SH-SY5Y (cell line): ENCODE measurements around the gene ARRDC2.

Experiments used
- GATA2 ChIP-seq: IDR thresholded peaks from 2 replicates; pipeline ENCODE4 v1.6.1; 2011; ENCODE audit warnings: mild to moderate bottlenecking, low read depth, low read length
- GATA3 ChIP-seq: IDR thresholded peaks from 2 replicates; pipeline ENCODE4 v1.6.1; 2011; ENCODE audit warnings: low read depth, mild to moderate bottlenecking, low read length, moderate library complexity

The ARRDC2 gene

DNA sequence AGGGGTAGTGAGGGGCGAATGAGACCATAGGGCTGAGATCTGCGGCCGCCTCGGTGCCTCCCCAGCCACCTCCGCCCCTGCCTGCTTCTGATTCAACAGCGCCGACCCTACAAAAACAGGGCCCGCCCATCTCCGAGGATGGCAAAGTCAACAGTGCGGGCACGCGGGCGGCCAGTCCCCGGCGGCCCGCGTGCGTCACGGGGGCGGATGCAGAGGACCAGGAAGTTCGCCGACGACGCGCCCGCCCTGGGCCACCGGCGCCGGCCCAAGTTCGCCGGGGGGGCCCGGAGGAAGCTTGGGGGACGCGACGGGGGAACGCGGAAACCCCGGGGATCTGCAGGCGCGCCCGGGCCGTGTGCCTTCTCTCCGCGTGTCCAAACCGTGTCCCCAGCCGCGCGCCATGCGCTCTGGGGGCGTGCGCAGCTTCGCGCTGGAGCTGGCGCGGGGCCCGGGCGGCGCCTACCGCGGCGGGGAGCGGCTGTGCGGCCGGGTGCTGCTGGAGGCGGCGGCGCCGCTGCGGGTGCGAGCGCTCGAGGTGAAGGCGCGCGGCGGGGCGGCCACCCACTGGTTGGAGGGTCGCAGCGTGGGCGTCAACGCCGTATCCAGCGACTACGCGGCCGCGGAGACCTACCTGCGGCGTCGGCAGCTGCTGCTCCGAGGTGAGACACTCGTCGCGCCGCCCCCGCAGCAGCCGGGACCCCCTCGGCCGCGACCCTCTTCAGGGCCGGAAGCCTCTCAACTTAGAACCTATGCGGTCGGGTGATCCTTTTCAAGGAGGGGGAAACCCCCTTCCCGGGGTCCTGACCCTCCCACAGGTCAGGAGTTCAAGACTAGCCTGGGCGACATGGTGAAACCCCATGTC, 6.8 kb upstream of the ARRDC2 start:
- TF ChIP-seq GATA2 (no peak), GATA3 (no peak)

DNA sequence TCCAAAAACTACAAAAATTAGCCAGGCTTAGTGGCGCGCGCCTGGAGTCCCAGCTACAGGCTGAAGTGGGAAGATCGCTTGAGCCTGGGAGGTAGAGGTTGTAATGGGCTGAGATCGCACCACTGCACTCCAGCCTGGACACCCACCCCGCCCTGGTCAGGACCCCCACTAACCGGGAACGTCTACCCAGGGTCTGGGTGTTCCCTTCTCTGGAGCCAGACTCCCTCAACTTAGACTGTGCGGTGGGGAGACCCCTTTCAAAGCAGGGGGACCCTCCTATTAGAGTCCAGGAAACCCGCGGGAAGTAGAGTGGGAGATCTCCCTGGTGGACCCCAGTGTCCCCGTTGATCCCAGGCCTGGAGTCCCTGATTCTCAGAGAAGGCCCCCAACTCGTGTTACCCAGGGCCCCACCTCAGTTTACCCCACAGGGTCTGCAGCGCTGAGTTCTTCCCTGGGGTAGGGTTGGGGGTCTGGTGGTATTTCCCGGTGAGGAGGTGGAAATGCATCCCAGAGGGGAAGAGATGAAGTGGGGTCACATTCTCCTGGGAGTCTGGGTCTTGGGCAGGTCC, 6.1 kb upstream of the ARRDC2 start:
- TF ChIP-seq GATA2 (no peak), GATA3 (no peak)

DNA sequence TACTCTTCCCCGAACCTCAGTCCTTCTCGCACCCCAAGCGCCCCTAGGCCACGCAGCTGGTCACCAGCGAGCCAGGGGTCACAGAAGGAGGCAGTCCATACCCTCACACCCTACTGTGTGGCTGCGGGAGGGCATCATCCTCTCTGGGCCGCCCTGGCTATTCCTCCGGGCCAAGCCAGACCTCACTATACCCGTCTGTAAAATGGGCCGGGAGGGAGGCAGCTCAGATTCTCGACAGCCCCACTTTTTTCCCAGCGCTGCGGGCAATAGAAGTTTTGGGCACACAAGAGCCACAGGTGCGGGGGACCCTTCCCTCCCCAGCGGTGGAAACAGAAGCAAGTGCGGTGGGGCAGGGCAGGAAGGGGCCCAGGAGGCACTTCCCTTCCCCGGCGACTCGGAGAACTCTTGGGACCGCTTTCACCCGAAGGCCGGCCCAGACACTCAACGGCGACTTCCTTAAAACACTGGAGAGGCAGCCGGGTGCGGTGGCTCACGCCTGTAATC, 5.6 kb upstream of the ARRDC2 start:
- TF ChIP-seq GATA2 = no peak

DNA sequence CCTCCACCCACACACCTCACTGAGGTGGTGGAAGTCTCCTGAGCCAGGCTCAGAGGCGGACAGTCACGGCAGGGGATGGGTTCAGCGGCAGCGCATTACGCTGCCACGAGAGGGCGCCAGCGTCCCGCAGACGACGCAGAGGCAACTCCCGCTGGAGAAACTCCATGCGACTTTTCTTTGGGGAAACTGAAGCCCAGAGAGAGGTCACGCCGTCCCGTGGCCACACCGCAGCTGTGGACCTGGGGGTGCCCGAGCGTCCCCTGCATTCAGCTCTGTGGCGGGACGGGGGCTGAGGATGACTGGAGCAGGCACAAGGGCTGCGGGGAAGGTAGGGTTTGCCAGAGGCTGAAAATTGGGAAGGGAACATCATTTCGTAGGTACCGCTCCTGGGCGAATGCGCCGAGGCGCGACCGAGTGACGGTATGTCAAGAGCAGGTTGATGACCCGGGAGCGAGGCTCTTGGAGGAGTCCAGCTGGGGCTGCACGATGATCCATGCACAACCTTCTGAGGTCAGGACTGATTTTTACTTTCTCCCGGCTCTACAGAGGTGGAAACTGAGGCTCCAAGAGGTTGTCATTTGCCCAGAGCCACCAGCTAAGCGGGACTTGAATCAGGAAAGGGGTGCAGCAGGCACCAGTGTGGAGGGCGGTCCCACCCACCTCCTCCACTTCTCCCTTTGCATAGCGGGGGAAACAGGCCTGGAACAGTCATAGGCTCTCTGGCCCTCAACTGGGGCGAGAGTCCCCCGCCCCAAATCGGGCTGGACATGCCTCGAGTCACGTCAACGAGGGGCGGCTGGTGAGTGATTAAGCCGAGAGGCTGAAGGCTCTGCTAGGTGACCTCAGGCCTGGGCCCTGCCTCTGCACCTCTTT, 690 bp upstream of the ARRDC2 start:
- TF ChIP-seq GATA2 (no peak), GATA3 (no peak)

DNA sequence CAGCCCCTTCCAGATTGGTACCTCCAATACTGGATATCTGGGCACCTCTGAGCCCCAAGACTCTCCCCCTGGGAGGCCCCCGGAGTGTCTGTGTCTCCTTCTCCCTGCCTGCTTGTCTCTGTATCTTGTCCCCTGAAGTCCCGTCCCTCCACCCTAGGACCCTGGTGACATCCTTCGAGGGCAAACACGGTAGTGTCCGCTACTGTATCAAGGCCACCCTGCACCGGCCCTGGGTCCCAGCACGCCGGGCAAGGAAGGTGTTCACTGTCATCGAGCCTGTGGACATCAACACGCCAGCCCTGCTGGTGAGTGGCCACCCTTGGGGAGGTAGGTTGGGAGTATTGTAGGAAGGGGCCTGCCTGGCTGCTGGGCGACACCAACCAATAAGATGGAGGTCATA, 844 bp downstream of the ARRDC2 start:
- TF ChIP-seq GATA2 = no peak
- no peak for TF ChIP-seq GATA3

DNA sequence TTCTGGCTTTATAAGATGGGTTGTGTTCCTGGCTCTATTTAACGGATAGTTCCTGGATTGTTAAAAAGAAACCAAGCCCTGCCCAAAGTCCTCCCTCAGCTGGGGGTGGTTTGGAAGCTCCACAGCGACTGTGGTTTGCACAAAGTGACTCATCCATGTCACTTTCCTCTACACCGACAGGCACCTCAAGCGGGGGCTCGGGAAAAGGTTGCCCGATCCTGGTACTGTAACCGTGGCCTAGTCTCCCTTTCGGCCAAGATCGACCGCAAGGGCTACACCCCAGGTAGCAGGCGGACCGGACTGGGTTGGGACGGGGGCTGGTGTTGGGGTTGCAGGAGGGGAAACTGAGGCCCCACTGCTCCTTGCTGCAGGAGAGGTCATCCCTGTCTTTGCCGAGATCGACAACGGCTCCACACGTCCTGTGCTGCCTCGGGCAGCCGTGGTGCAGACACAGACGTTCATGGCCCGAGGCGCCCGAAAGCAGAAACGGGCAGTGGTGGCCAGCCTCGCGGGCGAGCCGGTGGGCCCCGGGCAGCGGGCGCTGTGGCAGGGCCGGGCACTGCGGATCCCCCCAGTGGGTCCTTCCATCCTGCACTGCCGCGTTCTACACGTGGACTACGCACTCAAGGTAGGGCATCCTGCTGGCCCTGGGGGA, 1.6 kb downstream of the ARRDC2 start:
- TF ChIP-seq GATA2 (no peak), GATA3 (no peak)

DNA sequence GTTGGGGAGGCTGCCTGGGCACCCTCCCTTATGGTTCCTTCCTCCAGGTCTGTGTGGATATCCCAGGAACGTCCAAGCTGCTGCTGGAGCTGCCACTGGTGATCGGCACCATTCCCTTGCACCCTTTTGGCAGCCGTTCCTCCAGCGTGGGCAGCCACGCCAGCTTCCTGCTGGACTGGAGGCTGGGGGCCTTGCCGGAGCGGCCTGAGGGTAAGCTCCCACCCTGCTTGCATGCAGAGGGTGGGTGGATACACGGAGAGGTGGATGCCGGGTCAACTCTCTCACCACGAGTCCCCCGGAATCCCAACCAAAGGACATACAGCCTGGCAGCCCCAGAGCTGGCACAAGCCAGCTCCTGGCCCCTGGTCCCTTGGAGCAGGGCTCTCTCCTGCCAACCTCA, 2.2 kb downstream of the ARRDC2 start:
- TF ChIP-seq GATA2 = no peak
- no peak for TF ChIP-seq GATA3

DNA sequence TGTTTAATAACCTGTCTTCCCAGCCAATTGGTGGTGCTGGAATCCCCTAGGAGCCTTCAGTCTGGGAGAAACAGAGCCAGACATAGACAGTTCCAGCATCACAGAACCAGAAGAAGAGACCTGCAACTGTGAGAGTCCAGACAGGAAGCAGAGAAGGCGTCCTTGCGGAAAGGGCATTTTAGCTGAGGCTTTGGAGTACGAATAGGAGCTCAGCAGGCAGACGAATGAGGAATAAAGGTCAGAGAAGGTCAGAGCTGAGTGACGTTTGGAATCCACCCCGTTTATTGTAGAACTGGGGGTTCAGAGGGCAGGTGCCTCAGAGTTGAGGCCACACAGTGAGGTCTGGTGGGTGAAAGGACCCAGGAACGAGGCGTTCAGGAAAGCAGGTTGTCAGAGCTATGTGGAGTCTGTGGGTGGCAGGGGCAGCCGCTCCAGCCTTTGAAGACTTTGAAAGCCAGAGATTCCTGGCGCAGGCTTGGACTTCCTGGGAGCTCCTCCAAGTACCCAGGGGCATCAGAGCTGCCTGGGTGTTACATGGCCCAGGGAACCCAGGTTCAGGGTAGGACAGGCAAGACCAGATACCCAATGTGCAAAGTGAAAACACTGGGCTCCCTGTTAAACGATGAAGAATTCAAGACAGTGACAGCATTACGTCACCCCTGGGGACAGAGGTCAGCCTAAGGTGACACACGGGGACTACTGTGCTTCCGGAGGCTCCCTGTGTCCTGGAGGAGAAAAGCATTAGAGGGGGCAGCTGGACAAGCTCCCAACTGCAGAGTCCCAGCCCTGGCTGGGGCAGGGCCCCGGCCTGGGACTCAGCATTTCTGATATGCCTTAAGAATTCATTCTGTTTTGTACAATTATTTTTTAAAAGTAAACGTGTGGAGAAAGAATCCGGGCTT, 5.5 kb downstream of the ARRDC2 start:
- TF ChIP-seq GATA3 (no peak), GATA2 (no peak)

DNA sequence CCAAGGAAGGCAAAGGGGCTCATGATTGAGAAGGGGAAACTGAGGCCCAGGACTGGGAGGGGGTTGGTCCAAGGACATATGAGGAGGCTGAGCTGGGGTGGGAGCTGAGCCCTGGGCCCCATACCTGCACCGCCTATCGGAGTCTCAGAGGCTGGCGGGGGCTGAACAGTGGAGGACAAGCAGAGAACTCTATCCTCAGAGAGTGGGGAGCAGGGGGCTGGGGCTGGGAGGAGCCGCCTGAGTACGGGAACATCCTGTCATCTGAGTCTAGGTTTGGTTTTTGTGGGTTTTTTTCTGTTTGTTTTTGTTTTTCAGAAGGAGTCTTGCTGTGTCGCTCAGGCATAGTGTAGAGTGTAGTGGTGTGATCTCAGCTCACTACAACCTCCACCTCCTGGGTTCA, 6.2 kb downstream of the ARRDC2 start:
- TF ChIP-seq GATA2 (no peak), GATA3 (no peak)

DNA sequence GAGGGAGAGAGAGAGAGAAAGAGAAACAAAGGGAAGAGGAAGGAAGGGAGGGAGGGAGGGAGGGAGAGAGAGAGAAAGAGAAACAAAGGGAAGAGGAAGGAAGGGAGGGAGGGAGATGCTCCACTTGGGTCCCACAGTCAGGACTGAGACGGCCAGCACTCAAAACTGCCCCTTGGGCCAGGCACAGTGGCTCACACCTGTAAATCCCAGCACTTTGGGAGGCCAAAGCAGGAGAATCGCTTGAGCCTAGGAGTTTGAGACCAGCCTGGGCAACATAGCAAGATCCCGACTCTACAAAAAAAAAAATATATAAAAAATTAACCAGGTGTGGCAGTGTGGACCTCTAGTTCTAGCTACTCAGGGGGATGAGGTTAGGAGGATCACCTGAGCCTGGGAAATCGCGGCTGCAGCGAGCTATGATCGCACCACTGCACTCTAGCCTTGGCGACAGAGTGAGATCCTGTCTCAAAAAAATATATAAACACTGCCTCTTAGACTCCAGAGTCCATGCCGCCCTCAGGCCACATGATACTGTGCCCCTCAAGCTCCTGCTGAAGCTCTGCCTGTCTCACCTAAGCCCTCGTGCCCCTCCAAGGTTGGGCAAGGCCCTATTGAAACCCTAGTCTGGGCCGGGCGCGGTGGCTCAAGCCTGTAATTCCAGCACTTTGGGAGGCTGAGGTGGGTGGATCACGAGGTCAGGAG, 8.4 kb downstream of the ARRDC2 start:
- TF ChIP-seq GATA2 = no peak
- no peak for TF ChIP-seq GATA3

DNA sequence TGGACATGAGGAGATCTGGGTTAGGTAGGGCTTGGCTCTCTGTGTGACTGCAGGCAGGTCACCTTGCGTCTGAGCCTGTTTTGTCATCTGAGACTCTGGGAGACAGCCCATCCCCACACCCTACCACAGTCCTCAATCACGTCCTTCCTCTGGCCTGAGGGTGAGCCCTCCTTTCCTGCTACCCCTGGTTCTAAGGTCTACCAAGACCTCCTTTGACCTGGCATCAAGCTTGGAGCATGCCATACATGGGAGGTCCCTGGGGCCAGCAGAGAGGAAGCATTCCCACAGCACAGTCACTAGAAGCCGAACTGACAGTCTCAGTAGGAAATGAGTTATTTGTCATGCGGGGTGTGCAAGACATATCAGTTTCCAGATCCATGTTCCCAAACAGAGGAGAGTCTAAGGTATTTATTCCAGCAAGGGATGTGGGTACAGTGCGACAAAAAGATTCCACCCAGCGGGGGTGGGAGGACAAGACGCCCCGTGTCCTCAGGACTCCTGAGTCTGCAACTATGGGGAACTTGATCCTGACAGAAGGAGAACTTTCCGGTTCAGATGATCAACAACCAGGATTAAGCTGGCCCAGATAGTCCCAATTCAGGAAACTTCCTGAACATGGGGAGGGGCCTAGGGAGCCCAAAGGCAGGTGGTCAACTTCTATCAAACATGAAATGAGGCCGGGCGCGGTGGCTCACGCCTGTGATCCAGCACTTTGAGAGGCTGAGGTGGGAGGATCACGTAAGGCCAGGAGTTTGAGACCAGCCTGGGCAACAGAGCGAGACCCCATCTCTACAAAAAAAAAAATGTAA, 9.5 kb downstream of the ARRDC2 start:
- no peak for TF ChIP-seq GATA3
- TF ChIP-seq GATA2 = no peak
